ENCODE measurements around the gene TRAPPC2L. TPM values are rescaled to one million over a fixed set of nuclear protein-coding genes. Genes with fewer than 3 reads are reported as not detected.

TRAPPC2L gene
- total RNA-seq, 1 experiment from 2014 or later: 86.0 TPM

Other genes starting within 250 kb of the TRAPPC2L start
- gene IL17C, start 218.6 kb upstream of the TRAPPC2L start, total RNA-seq (2014; rRNA removed; shearing (Covaris generic)): 0.43 TPM in 1 of 2 replicates, not detected in the other
- 299 and 403 TPM in 2 replicates for gene CYBA, start 206.1 kb upstream of the TRAPPC2L start, total RNA-seq (2014; rRNA removed; shearing (Covaris generic))
- 48.9 and 63.5 TPM in 2 replicates for gene MVD, start 194.0 kb upstream of the TRAPPC2L start, total RNA-seq (2014; rRNA removed; shearing (Covaris generic))
- gene SNAI3, start 170.6 kb upstream of the TRAPPC2L start, total RNA-seq (2014; rRNA removed; shearing (Covaris generic)): 0.18 and 0.88 TPM in 2 replicates
- 22.3 and 31.3 TPM in 2 replicates for gene RNF166, start 150.7 kb upstream of the TRAPPC2L start, total RNA-seq (2014; rRNA removed; shearing (Covaris generic))
- 14.7 and 21.8 TPM in 2 replicates for gene CTU2, start 150.6 kb upstream of the TRAPPC2L start, total RNA-seq (2014; rRNA removed; shearing (Covaris generic))
- 69.8 and 75.6 TPM in 2 replicates for gene PIEZO1, start 71.9 kb upstream of the TRAPPC2L start, total RNA-seq (2014; rRNA removed; shearing (Covaris generic))
- 32.8 and 36.6 TPM in 2 replicates for gene CDT1, start 53.3 kb upstream of the TRAPPC2L start, total RNA-seq (2014; rRNA removed; shearing (Covaris generic))
- 266 and 349 TPM in 2 replicates for gene APRT, start 45.2 kb upstream of the TRAPPC2L start, total RNA-seq (2014; rRNA removed; shearing (Covaris generic))
- 12.3 and 13.3 TPM in 2 replicates for gene GALNS, start 180 bp upstream of the TRAPPC2L start, total RNA-seq (2014; rRNA removed; shearing (Covaris generic))
- gene PABPN1L, start 9.5 kb downstream of the TRAPPC2L start, total RNA-seq (2014; rRNA removed; shearing (Covaris generic)): not detected in 2 replicates
- 0.12 and 0.64 TPM in 2 replicates for gene CBFA2T3, start 120.1 kb downstream of the TRAPPC2L start, total RNA-seq (2014; rRNA removed; shearing (Covaris generic))
- gene ACSF3, start 236.7 kb downstream of the TRAPPC2L start, total RNA-seq (2014; rRNA removed; shearing (Covaris generic)): 38.0 and 38.7 TPM in 2 replicates

All from G401 (cell line).